Activated naive CD4-positive, alpha-beta T cell treated with anti-CD3 and anti-CD28 coated beads, Interleukin-2, amount 50 U/mL, for 72 hours (primary cell): ENCODE results near the gene RUNX3. TPM values are rescaled to one million over a fixed set of nuclear protein-coding genes. Genes with fewer than 3 reads are reported as not detected.
A peak's percentile ranks its signal among the peaks of the same experiment; 100 is the strongest.

Experiments
- ATAC-seq, 2 donors: fragments of 150-1000 bp; cut with Tn5 transposase; 2 replicates each; pipeline ENCODE4 v1.10.0; 2021; ENCODE audit warnings: mild to moderate bottlenecking in 2 of 2, moderate library complexity in 2 of 2
- DNase-seq, 2 donors: peaks; one replicate each; pipeline ENCODE4 v3.0.0; 2021 to 2022; ENCODE audit warnings: low spot score in 2 of 2
- H3K27ac Mint-ChIP-seq, 2 donors: one replicate each; pipeline ENCODE4 v1.8.0; 2022; ENCODE audit warnings: mild to moderate bottlenecking in 2 of 2, mixed read lengths in 2 of 2
- H3K36me3 Mint-ChIP-seq, 2 donors: one replicate each; pipeline ENCODE4 v1.8.0; 2022; ENCODE audit warnings: mixed read lengths in 2 of 2
- H3K9me3 Mint-ChIP-seq, 2 donors: one replicate each; pipeline ENCODE4 v1.8.0; 2022; ENCODE audit warnings: mixed read lengths in 2 of 2
- total RNA-seq, 2 donors: library from RNA; stranded (reverse); gene quantifications; one replicate each; pipeline ENCODE4 v1.2.3, GENCODE V29; 2022

RUNX3 gene
- total RNA-seq, 2 donors from 2014 or later, result 119 to 136 TPM

GRCh38 chr1:24939675-24940193 is 9.7 kb upstream of the RUNX3 start:
- H3K36me3 Mint-ChIP-seq, result peaks cover 0 to 39% of the 10 kb centered on the region in 2 donors
- ATAC-seq, result no peak
- no peak overlapping the region for H3K27ac Mint-ChIP-seq
- DNase-seq, result no peak
- no peaks in the 10 kb centered on the region for H3K9me3 Mint-ChIP-seq

- Mint-ChIP-seq H3K9me3 (no peaks in the 10 kb centered on the region), H3K36me3 (peaks cover 0 to 42% of the 10 kb centered on the region in 2 donors), H3K27ac (peak overlapping the region; percentile 25 to 60)
- ATAC-seq, result no peak
- no peak for DNase-seq
Observed at GRCh38 chr1:24939040-24939674, 9.1 kb upstream of the RUNX3 start.

- no peak for DNase-seq
- no peak for ATAC-seq
- Mint-ChIP-seq H3K27ac (peak overlapping the region; percentile 60 to 82), H3K9me3 (no peaks in the 10 kb centered on the region), H3K36me3 (peaks cover 0 to 44% of the 10 kb centered on the region in 2 donors)
Observed at GRCh38 chr1:24938276-24938675, 8.2 kb upstream of the RUNX3 start.

- no peak for DNase-seq
- ATAC-seq, result no peak
- Mint-ChIP-seq H3K27ac (peak overlapping the region in 1 of 2 donors; percentile 60), H3K9me3 (no peaks in the 10 kb centered on the region), H3K36me3 (peaks cover 1 to 40% of the 10 kb centered on the region in 2 donors)
Observed at GRCh38 chr1:24936684-24937083, 6.6 kb upstream of the RUNX3 start.

- DNase-seq (peak in 1 of 2 donors; percentile 55), ATAC-seq (no peak)
- no peaks in the 10 kb centered on the region for H3K9me3 Mint-ChIP-seq
- H3K36me3 Mint-ChIP-seq, result peaks cover 6 to 36% of the 10 kb centered on the region in 2 donors
- peak overlapping the region; percentile 60 to 91 for H3K27ac Mint-ChIP-seq
Observed at GRCh38 chr1:24935615-24936484, 5.8 kb upstream of the RUNX3 start.

GRCh38 chr1:24935196-24935526 is 5.1 kb upstream of the RUNX3 start:
- Mint-ChIP-seq H3K27ac (peak overlapping the region; percentile 60 to 91), H3K9me3 (no peaks in the 10 kb centered on the region), H3K36me3 (peaks cover 6 to 29% of the 10 kb centered on the region in 2 donors)
- no peak for DNase-seq
- ATAC-seq, result no peak

- Mint-ChIP-seq H3K36me3 (peaks cover 6 to 29% of the 10 kb centered on the region in 2 donors), H3K9me3 (no peaks in the 10 kb centered on the region), H3K27ac (peak overlapping the region; percentile 84 to 92)
- DNase-seq (no peak), ATAC-seq (no peak)
Observed at GRCh38 chr1:24934310-24935195, 4.5 kb upstream of the RUNX3 start.

GRCh38 chr1:24933468-24933867 is 3.4 kb upstream of the RUNX3 start:
- ATAC-seq (no peak), DNase-seq (no peak)
- peak overlapping the region; percentile 84 to 92 for H3K27ac Mint-ChIP-seq
- no peaks in the 10 kb centered on the region for H3K9me3 Mint-ChIP-seq
- H3K36me3 Mint-ChIP-seq, result peaks cover 12 to 31% of the 10 kb centered on the region in 2 donors

GRCh38 chr1:24932725-24933294 is 2.7 kb upstream of the RUNX3 start:
- Mint-ChIP-seq H3K9me3 (no peaks in the 10 kb centered on the region), H3K27ac (peak overlapping the region; percentile 72 to 84), H3K36me3 (peaks cover 19 to 32% of the 10 kb centered on the region in 2 donors)
- ATAC-seq (no peak), DNase-seq (no peak)

GRCh38 chr1:24932284-24932683 is 2.2 kb upstream of the RUNX3 start:
- Mint-ChIP-seq H3K36me3 (peaks cover 24 to 32% of the 10 kb centered on the region in 2 donors), H3K27ac (peak overlapping the region in 1 of 2 donors; percentile 84), H3K9me3 (no peaks in the 10 kb centered on the region)
- DNase-seq (peak; percentile 80 to 87), ATAC-seq (peak; percentile 29 to 36)

GRCh38 chr1:24931468-24932231 is 1.6 kb upstream of the RUNX3 start:
- no peak for ATAC-seq
- Mint-ChIP-seq H3K27ac (peak overlapping the region; percentile 44 to 85), H3K36me3 (peaks cover 31 to 32% of the 10 kb centered on the region in 2 donors), H3K9me3 (no peaks in the 10 kb centered on the region)
- no peak for DNase-seq

GRCh38 chr1:24931146-24931467 is 1.0 kb upstream of the RUNX3 start:
- H3K9me3 Mint-ChIP-seq, result no peaks in the 10 kb centered on the region
- ATAC-seq (no peak), DNase-seq (no peak)
- H3K27ac Mint-ChIP-seq, result peak overlapping the region; percentile 44 to 85
- peaks cover 35 to 36% of the 10 kb centered on the region in 2 donors for H3K36me3 Mint-ChIP-seq

GRCh38 chr1:24929398-24930259 is 447 bp downstream of the RUNX3 start:
- peak; percentile 6 to 7 for ATAC-seq
- H3K36me3 Mint-ChIP-seq, result peaks cover 48 to 51% of the 10 kb centered on the region in 2 donors
- H3K9me3 Mint-ChIP-seq, result no peaks in the 10 kb centered on the region
- peak overlapping the region; percentile 86 to 96 for H3K27ac Mint-ChIP-seq
- peak; percentile 51 to 70 for DNase-seq

GRCh38 chr1:24928689-24929397 is 1.2 kb downstream of the RUNX3 start:
- peak in 1 of 2 donors; percentile 0 for ATAC-seq
- Mint-ChIP-seq H3K27ac (peak overlapping the region; percentile 86 to 96), H3K36me3 (peaks cover 43 to 52% of the 10 kb centered on the region in 2 donors), H3K9me3 (no peaks in the 10 kb centered on the region)
- peak; percentile 45 to 71 for DNase-seq
